GM12878 (cell line): Measurements from ENCODE around the gene CADM2. TPM values are rescaled to one million over a fixed set of nuclear protein-coding genes. Genes with fewer than 3 reads are reported as not detected.

Experiments used
- ATAC-seq: fragments of 200-7000 bp; cut with Tn5 transposase; 3 replicates; pipeline ENCODE4 v1.9.1; 2020; ENCODE audit warnings: mild to moderate bottlenecking, moderate library complexity
- BruUV-seq: library from RNA; stranded (reverse); fragments of 400-500 nt; replicated peaks from 2 replicates; lab custom pipeline; 2021; lab: Mats Ljungman, UMichigan
- CTCF ChIA-PET: fragments of 300-600 bp; sonication (Branson Sonifier 250); formaldehyde crosslinking; extraction: SDS; loops from one replicate; lab custom pipeline; 2021; ENCODE audit warnings: inconsistent platforms; lab: Yijun Ruan, JAX
- POLR2A ChIA-PET: fragments of 350-600 bp; formaldehyde crosslinking; extraction: SDS; loops from one replicate; lab custom pipeline; 2021; ENCODE audit warnings: inconsistent platforms; lab: Charles Lee
- RAD21 ChIA-PET: fragments of 300-600 bp; sonication (Branson Sonifier 250); formaldehyde crosslinking; loops from one replicate; lab custom pipeline; 2023; ENCODE audit warnings: antibody characterized with exemption; ENCODE audit not compliant: unreplicated experiment; lab: Charles Lee
- SMC1A ChIA-PET: fragments of 300-600 bp; sonication (Branson Sonifier 250); formaldehyde crosslinking; loops from one replicate; lab custom pipeline; 2023; ENCODE audit not compliant: unreplicated experiment, uncharacterized antibody; lab: Charles Lee
- DNase-seq: peaks from one replicate; pipeline ENCODE4 v3.0.0-alpha.2; 2011; ENCODE audit warnings: low read depth, low spot score
- FAIRE-seq: peaks from 3 replicates; lab custom pipeline; 2011; peaks lifted over from hg19 to GRCh38; lab: Jason Lieb, UNC
- H2AFZ ChIP-seq: 2 replicates; pipeline ENCODE4 v1.6.0; 2011; ENCODE audit warnings: low read depth, low read length, control low read depth; ENCODE audit not compliant: control insufficient read depth
- H3K27ac ChIP-seq: 2 replicates; pipeline ENCODE4 v1.5.1; 2011; ENCODE audit warnings: control low read depth; ENCODE audit not compliant: control insufficient read depth, insufficient read depth
- H3K27me3 ChIP-seq, 2 experiments: replicated peaks in 1 of 2; 2 replicates each; pipeline versions ENCODE4 v1.6.0 to v1.6.1; 2011; ENCODE audit warnings: low read length in 1 of 2; ENCODE audit not compliant: control insufficient read depth in 2 of 2, insufficient read depth in 2 of 2
- H3K36me3 ChIP-seq, 2 experiments: 2 replicates each; pipeline ENCODE4 v1.5.1; 2011; ENCODE audit warnings: low read length in 1 of 2; ENCODE audit not compliant: control insufficient read depth in 2 of 2, insufficient read depth in 2 of 2
- H3K4me1 ChIP-seq: 2 replicates; pipeline ENCODE4 v1.6.1; 2011; ENCODE audit warnings: mild to moderate bottlenecking, low read length, moderate library complexity, mixed read lengths; ENCODE audit not compliant: control insufficient read depth, insufficient read depth
- H3K4me2 ChIP-seq: 2 replicates; pipeline ENCODE4 v1.6.0; 2011; ENCODE audit warnings: control low read depth; ENCODE audit not compliant: control insufficient read depth, insufficient read depth
- H3K4me3 ChIP-seq: fragments of 200-600 bp; sonication (generic); 2 replicates; pipeline ENCODE4 v1.5.1; 2016
- H3K79me2 ChIP-seq: 2 replicates; pipeline ENCODE4 v1.6.0; 2011; ENCODE audit warnings: low read length; ENCODE audit not compliant: control insufficient read depth, insufficient read depth
- H3K9ac ChIP-seq: 2 replicates; pipeline ENCODE4 v1.8.0; 2011; ENCODE audit warnings: low read length, control low read depth, mixed read lengths; ENCODE audit not compliant: control insufficient read depth, insufficient read depth
- H3K9me3 ChIP-seq: replicated peaks from 3 replicates; pipeline ENCODE4 v1.5.1; 2011; ENCODE audit warnings: mild to moderate bottlenecking, low read length; ENCODE audit not compliant: control insufficient read depth, insufficient read depth
- H4K20me1 ChIP-seq: 2 replicates; pipeline ENCODE4 v1.6.0; 2011; ENCODE audit not compliant: control insufficient read depth, insufficient read depth
- CBX5 ChIP-seq: sonication (generic); IDR thresholded peaks from 2 replicates; pipeline ENCODE4 v1.6.1; 2016; ENCODE audit warnings: low read depth, moderate library complexity, mild to moderate bottlenecking, inconsistent platforms
- FOS ChIP-seq: IDR thresholded peaks from 3 replicates; pipeline ENCODE4 v1.6.1; 2011; ENCODE audit warnings: borderline replicate concordance; ENCODE audit not compliant: insufficient read length; ENCODE audit errors: extremely low read depth
- HDAC2 ChIP-seq: fragments of 200-600 bp; sonication (generic); IDR thresholded peaks from 2 replicates; pipeline ENCODE4 v1.6.1; 2017
- KLF5 ChIP-seq: fragments of 450-650 bp; IDR thresholded peaks from 2 replicates; pipeline ENCODE4 v1.6.1; 2014; ENCODE audit warnings: mild to moderate bottlenecking; ENCODE audit not compliant: partially characterized antibody
- POU2F2 ChIP-seq: IDR thresholded peaks from 3 replicates; pipeline ENCODE4 v1.6.1; 2011; ENCODE audit warnings: low read depth, mild to moderate bottlenecking, low read length, borderline replicate concordance
- REST ChIP-seq: IDR thresholded peaks from 2 replicates; pipeline ENCODE4 v1.6.1; 2012; ENCODE audit warnings: mild to moderate bottlenecking, low read depth, low read length
- STAT3 ChIP-seq: IDR thresholded peaks from 2 replicates; pipeline ENCODE4 v1.6.1; 2011; ENCODE audit warnings: low read depth, low read length, improper control_type of control experiment
- TCF3 ChIP-seq: IDR thresholded peaks from 2 replicates; pipeline ENCODE4 v1.6.1; 2012; ENCODE audit warnings: low read depth, mild to moderate bottlenecking, low read length, borderline replicate concordance; ENCODE audit not compliant: insufficient read depth
- WGBS: methylation state at CpG from one replicate; pipeline ENCODE4 v1.1.6; 2016; ENCODE audit warnings: low lambda C conversion rate; ENCODE audit not compliant: insufficient replicate concordance, insufficient coverage; ENCODE audit errors: missing lambda C conversion rate; 5-methylcytosine and 5-hydroxymethylcytosine counted together
- in situ Hi-C: fragments of 300-500 bp; cut with MboI; formaldehyde crosslinking; loops from 9 replicates; pipeline ENCODE4 v1.14.3; 2018; ENCODE audit warnings: mixed read lengths
- intact Hi-C: fragments of 100-400 bp; cut with micrococcal nuclease; formaldehyde crosslinking; loops from one replicate; pipeline ENCODE4 v1.14.2; 2022; ENCODE audit not compliant: unreplicated experiment
- polyA plus RNA-seq, 11 experiments: library from polyadenylated mRNA; depleted of rRNA in 4 of 11; unstranded in 6 of 11; stranded (reverse) in 5 of 11; fragments of >200 nt; fragmentation: Nextera tagmentation in 4 of 11; fragmentation: Illumina TruSeq in 1 of 11; extraction: Ambion mirVana in 4 of 11; extraction: Trizol in 1 of 11; gene quantifications; 1 replicate in 1 of 11; 2 replicates in 10 of 11; pipeline versions ENCODE4 v1.2.1 to v1.2.3, GENCODE V29; 2011 to 2016; ENCODE audit warnings: inconsistent platforms in 2 of 11, missing spikeins in 2 of 11, low read depth in 1 of 11
- total RNA-seq, 4 experiments: library from RNA; depleted of rRNA in 3 of 4; stranded (reverse); fragments of >200 nt in 3 of 4; fragmentation: Illumina TruSeq in 1 of 4; extraction: Trizol in 1 of 4; gene quantifications; 2 replicates each; pipeline versions ENCODE4 v1.2.1 to v1.2.3, GENCODE V29; 2013 to 2021

Gene CADM2
- total and polyA plus RNA-seq, 10 of the 15 experiments (the other 5 are each of a cell fraction or from before 2014, with no cell fraction given), result 0.13 TPM; not detected in 9

GRCh38 chr3:85678713-85679112 lies 719.9 kb downstream of the CADM2 start (continued):
- TF ChIP-seq REST, result no peak

- no peak overlapping the region for H3K4me2 ChIP-seq
- no peak overlapping the region for H3K27ac ChIP-seq
- TF ChIP-seq FOS, result no peak
- TF ChIP-seq TCF3, result no peak
- TF ChIP-seq STAT3, result no peak
- TF ChIP-seq KLF5, result no peak
- no peak for TF ChIP-seq HDAC2
- no peak for TF ChIP-seq POU2F2
- no peak for TF ChIP-seq CBX5
- H2AFZ ChIP-seq, result no peak overlapping the region
- DNase-seq (no peak), ATAC-seq (no peak), FAIRE-seq (no peak)
- no peak overlapping the region for H3K9ac ChIP-seq
- no peak overlapping the region for H3K4me3 ChIP-seq
- H3K9me3 ChIP-seq, result no peaks in the 10 kb centered on the region
- H3K36me3 ChIP-seq, result no peaks in the 10 kb centered on the region
- H4K20me1 ChIP-seq, result no peaks in the 10 kb centered on the region
- H3K27me3 ChIP-seq, result no peaks in the 10 kb centered on the region
- 0% methylated on average over 1 of the region's 1 CpG for WGBS
- SMC1A ChIA-PET, result no interaction called here
- POLR2A ChIA-PET, result no interaction called here
- in situ Hi-C loops, result no loop called here
- RAD21 ChIA-PET, result no interaction called here
- BruUV-seq, result no TSS peak
- H3K79me2 ChIP-seq, result no peaks in the 10 kb centered on the region
- H3K4me1 ChIP-seq, result no peaks in the 10 kb centered on the region
- CTCF ChIA-PET, result no interaction called here
- intact Hi-C loops, result no loop called here
Observed at GRCh38 chr3:85681906-85682305, 723.1 kb downstream of the CADM2 start.
